Suprapubic skin (tissue), 4 donors: Measurements from ENCODE around the gene EEFSEC.

ENCODE experiments used
- CTCF ChIP-seq, 2 donors: fragments of 200-600 bp in 1 of 2; fragments of 450-650 bp in 1 of 2; sonication (generic) in 1 of 2; IDR thresholded peaks; one replicate each; pipeline ENCODE4 v1.5.1; 2016 to 2019; ENCODE audit warnings: antibody characterized with exemption in 2 of 2, mild to moderate bottlenecking in 1 of 2, moderate library complexity in 1 of 2
- EP300 ChIP-seq: sonication (generic); formaldehyde crosslinking; IDR thresholded peaks from one replicate; pipeline ENCODE4 v1.6.1; 2017; ENCODE audit warnings: antibody characterized with exemption
- POLR2A ChIP-seq, 2 donors: fragments of 450-650 bp; IDR thresholded peaks; one replicate each; pipeline ENCODE4 v1.6.1; 2017; ENCODE audit warnings: antibody characterized with exemption in 2 of 2, mild to moderate bottlenecking in 2 of 2, moderate library complexity in 2 of 2
- POLR2AphosphoS5 ChIP-seq, 3 donors: sonication (generic); formaldehyde crosslinking; IDR thresholded peaks; one replicate each; pipeline ENCODE4 v1.6.1; 2017; ENCODE audit warnings: antibody characterized with exemption in 3 of 3

GRCh38 chr3:128330214-128330842 lies 177.0 kb downstream of the EEFSEC start:
- TF ChIP-seq CTCF (IDR thresholded peaks at IDR 0.05) (no peak), POLR2AphosphoS5 (IDR thresholded peaks at IDR 0.05) (no peak), EP300 (no peak), POLR2A (IDR thresholded peaks at IDR 0.05) (no peak)
